ENCODE data around the gene C1QTNF12. TPM values are rescaled to one million over a fixed set of nuclear protein-coding genes. Genes with fewer than 3 reads are reported as not detected.

The C1QTNF12 gene
- total and polyA plus RNA-seq, 2 experiments from 2014 or later: 4.1 to 4.2 TPM

- Histone ChIP-seq H3K4me3 (no peak overlapping the region), H4K20me1 (replicated peaks; ENCODE audit: insufficient read depth) (no peaks in the 10 kb centered on the region), H3K36me3 (ENCODE audit: insufficient read depth) (no peaks in the 10 kb centered on the region), H3K27me3 (ENCODE audit: insufficient read depth) (no peaks in the 10 kb centered on the region), H3K9me2 (ENCODE audit: insufficient read depth) (no peaks in the 10 kb centered on the region), H3K79me2 (replicated peaks; ENCODE audit: insufficient read depth) (no peaks in the 10 kb centered on the region), H3K4me2 (no peak overlapping the region), H3F3A (replicated peaks; ENCODE audit: low read depth) (no peaks in the 10 kb centered on the region), H2AFZ (no peak overlapping the region), H3K27ac (ENCODE audit: low read depth) (no peak overlapping the region), H3K4me1 (ENCODE audit: insufficient read depth) (no peaks in the 10 kb centered on the region)
- peak; percentile 4 for DNase-seq (ENCODE audit: low spot score)
- Mint-ChIP-seq H3K4me3 (no peak overlapping the region), H3K4me1 (no peaks in the 10 kb centered on the region; the same call in 2 of the 3 replicates), H3K27me3 (ENCODE audit: insufficient read depth, low read depth, poor library complexity) (peaks cover 3% of the 10 kb centered on the region), H3K27ac (no peak overlapping the region), H3K36me3 (ENCODE audit: low read depth) (no peaks in the 10 kb centered on the region), H3K9me3 (peaks cover 17% of the 10 kb centered on the region)
- TF ChIP-seq CTCF (conservative IDR thresholded peaks at IDR 0.05; ENCODE audit: low read depth in 2 of 2) (no peak), REST (IDR thresholded peaks at IDR 0.05; ENCODE audit: unreplicated experiment) (no peak), CREB1 (CRISPR knock-in tag; IDR thresholded peaks at IDR 0.05; ENCODE audit: low read depth) (no peak), EZH2phosphoT487 (IDR thresholded peaks at IDR 0.05; ENCODE audit: unreplicated experiment) (no peak), JUNB (IDR thresholded peaks at IDR 0.05; ENCODE audit: unreplicated experiment) (no peak), ZNF331 (CRISPR knock-in tag; IDR thresholded peaks at IDR 0.05; ENCODE audit: low read depth) (no peak), STAT1 (IDR thresholded peaks at IDR 0.05; ENCODE audit: unreplicated experiment) (no peak), ZNF462 (CRISPR knock-in tag; IDR thresholded peaks at IDR 0.05) (no peak), POLR2AphosphoS5 (IDR thresholded peaks at IDR 0.05; ENCODE audit: low read depth) (no peak), ZNF114 (CRISPR knock-in tag; IDR thresholded peaks at IDR 0.05) (no peak), NANOG (IDR thresholded peaks at IDR 0.05; ENCODE audit: borderline replicate concordance) (no peak), ETS1 (IDR thresholded peaks at IDR 0.05) (no peak), EZH2 (IDR thresholded peaks at IDR 0.05; ENCODE audit: low read depth, unreplicated experiment) (no peak)
- no peak for ATAC-seq
Measured at GRCh38 chr1:1198423-1199140, 47.9 kb downstream of the C1QTNF12 start.
